Measurements from ENCODE around the gene SH3RF3.

GRCh38 chr2:109440499-109441156, 311.6 kb downstream of the SH3RF3 start:
- TF ChIP-seq CREM (IDR thresholded peaks at IDR 0.05), result no peak
- TF ChIP-seq CREM (CRISPR knock-in tag; IDR thresholded peaks at IDR 0.05), result no peak
- TF ChIP-seq HNRNPLL (IDR thresholded peaks at IDR 0.05; ENCODE audit: low read depth, low read length, poor library complexity, severe bottlenecking), result no peak
- TF ChIP-seq, protein P1, sequence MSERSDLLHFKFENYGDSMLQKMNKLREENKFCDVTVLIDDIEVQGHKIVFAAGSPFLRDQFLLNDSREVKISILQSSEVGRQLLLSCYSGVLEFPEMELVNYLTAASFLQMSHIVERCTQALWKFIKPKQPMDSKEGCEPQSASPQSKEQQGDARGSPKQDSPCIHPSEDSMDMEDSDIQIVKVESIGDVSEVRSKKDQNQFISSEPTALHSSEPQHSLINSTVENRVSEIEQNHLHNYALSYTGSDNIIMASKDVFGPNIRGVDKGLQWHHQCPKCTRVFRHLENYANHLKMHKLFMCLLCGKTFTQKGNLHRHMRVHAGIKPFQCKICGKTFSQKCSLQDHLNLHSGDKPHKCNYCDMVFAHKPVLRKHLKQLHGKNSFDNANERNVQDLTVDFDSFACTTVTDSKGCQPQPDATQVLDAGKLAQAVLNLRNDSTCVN (CRISPR knock-in tag; IDR thresholded peaks at IDR 0.05; ENCODE audit: borderline replicate concordance), result no peak
- TF ChIP-seq CREB1 (IDR thresholded peaks at IDR 0.05), result no peak
- no peak for TF ChIP-seq CREB1 (CRISPR knock-in tag; IDR thresholded peaks at IDR 0.05)
- no peak for TF ChIP-seq THRA (CRISPR knock-in tag; IDR thresholded peaks at IDR 0.05; ENCODE audit: borderline replicate concordance)
- TF ChIP-seq KDM5A (IDR thresholded peaks at IDR 0.05; ENCODE audit: borderline replicate concordance, low read length), result no peak
- TF ChIP-seq AGO2 (optimal IDR thresholded peaks at IDR 0.05; ENCODE audit: low read depth, low read length), result no peak
- TF ChIP-seq ZNF337 (CRISPR knock-in tag; IDR thresholded peaks at IDR 0.05; ENCODE audit: borderline replicate concordance, low read depth), result no peak
- TF ChIP-seq POLR2AphosphoS5 (IDR thresholded peaks at IDR 0.05; ENCODE audit: low read depth, low read length), result no peak
- TF ChIP-seq SIN3A (IDR thresholded peaks at IDR 0.05; ENCODE audit: borderline replicate concordance, low read depth, low read length), result no peak
- no peak for TF ChIP-seq HOMEZ (CRISPR knock-in tag; IDR thresholded peaks at IDR 0.05; ENCODE audit: low read depth)
- no peak for TF ChIP-seq EZH2 (conservative IDR thresholded peaks at IDR 0.05; ENCODE audit: low read depth, low read length)
- no peak for TF ChIP-seq KLF16 (CRISPR knock-in tag; IDR thresholded peaks at IDR 0.05)
